Adipose tissue (tissue), 3 donors: Measurements from ENCODE around the gene LGALS12. TPM values are rescaled to one million over a fixed set of nuclear protein-coding genes. Genes with fewer than 3 reads are reported as not detected.

ENCODE experiments used
- H3K27ac ChIP-seq: one replicate; pipeline ENCODE4 v1.5.1; 2013; ENCODE audit warnings: low read depth, low read length
- WGBS, 3 donors: extraction: QIAGEN DNeasy Blood & Tissue Kit; methylation state at CpG; one replicate each; pipeline ENCODE4 v1.1.7; 2013; 5-methylcytosine and 5-hydroxymethylcytosine counted together
- polyA plus RNA-seq, 3 donors: library from polyadenylated mRNA; stranded (reverse); fragments of 200-250 nt; gene quantifications; one replicate each; pipeline ENCODE4 v1.2.3, GENCODE V29; 2013
- donor health status: healthy with polysubstance abuse.
- donor health status: Bipolar disorder and iron deficiency.
- donor health status: healthy.

The LGALS12 gene, protein sequence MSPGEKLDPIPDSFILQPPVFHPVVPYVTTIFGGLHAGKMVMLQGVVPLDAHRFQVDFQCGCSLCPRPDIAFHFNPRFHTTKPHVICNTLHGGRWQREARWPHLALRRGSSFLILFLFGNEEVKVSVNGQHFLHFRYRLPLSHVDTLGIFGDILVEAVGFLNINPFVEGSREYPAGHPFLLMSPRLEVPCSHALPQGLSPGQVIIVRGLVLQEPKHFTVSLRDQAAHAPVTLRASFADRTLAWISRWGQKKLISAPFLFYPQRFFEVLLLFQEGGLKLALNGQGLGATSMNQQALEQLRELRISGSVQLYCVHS
- polyA plus RNA-seq, result 100 to 1,000 TPM in 1 of 3 donors, 10 to 100 TPM in 2; 24.6 to 205 (median 72.4) TPM

DNA sequence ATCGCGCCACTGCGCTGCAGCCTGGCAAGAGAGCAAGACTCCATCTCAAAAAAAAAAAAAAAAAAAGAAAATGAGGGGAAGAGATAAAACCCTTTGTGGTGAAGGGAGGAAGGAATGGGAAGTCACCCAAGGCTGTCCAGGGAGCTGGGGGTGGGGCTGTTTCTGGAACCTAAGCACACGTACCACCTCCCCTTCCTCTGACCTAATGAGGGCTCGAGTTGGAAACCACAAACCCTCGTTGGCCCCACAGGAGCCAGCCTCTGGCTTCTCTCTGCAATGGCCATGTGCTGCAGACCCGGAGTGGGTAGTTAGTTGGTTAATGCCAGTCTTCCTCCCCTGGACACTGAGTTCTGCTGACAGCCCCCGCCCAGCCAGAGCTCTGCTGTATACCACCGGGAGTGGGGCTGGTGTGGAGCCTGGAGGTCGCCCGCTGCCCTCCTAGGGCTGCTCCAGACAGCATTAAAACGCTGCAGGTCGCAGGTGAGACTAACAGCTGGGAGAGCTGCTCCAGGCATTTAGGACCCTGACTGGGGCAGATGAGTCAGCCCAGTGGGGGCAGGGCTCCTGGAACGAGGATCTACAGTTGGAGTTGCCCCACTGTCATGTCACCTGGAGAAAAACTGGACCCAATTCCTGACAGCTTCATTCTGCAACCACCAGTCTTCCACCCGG lies at the start of gene LGALS12:
TSS of gene LGALS12 (plus strand) at position 228 of the 672 bp plus-strand sequence. CDS start at position 603, 375 bp downstream.
- no peak within 1 kb of the TSS for H3K27ac ChIP-seq
- WGBS, 3 donors, result 25 to 70% (median 39%) methylated on average over 15 of the region's 15 CpGs

DNA sequence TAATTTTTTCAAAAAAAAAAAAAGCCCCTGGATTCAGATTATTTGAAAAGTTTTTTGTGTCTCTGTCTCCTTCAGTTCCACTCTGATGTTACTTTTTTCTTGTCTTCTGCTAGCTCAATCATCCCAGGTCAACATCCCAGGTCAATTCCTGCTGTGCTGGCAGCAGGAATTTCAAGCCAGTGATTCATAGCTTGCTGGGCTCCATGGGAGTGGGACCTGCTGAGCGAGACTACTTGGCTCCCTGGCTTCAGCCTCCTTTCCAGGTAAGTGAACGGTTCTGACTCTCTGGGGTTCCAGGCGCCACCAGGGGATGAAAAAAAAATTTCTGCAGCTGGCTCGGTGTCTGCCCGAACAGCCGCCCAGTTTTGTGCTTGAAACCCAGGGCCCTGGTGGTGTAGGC lies 46.3 kb upstream of the LGALS12 start:
- WGBS, 3 donors, result 53 to 73% (median 69%) methylated on average over 6 of the region's 6 CpGs
- H3K27ac ChIP-seq, result no peak overlapping the region

DNA sequence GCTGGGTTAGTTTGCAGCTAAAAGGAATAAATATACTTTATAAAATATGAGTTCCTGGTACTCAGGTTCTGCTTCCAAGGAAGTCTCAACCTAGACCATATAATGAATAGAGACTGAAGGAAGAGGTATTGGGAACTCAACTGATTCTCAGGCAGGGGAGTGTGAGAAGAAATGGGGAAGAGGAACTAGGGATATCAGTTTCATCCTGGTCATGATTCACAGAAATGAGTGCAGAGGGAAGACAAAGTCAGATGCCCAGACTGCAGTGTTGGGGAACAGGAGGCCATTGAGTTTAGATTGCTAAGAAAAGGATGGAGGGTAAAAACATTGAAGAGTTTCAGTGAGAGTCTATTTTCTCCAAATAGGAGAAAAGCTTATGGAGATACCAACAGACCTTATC lies 43.7 kb upstream of the LGALS12 start:
- no peak overlapping the region for H3K27ac ChIP-seq

DNA sequence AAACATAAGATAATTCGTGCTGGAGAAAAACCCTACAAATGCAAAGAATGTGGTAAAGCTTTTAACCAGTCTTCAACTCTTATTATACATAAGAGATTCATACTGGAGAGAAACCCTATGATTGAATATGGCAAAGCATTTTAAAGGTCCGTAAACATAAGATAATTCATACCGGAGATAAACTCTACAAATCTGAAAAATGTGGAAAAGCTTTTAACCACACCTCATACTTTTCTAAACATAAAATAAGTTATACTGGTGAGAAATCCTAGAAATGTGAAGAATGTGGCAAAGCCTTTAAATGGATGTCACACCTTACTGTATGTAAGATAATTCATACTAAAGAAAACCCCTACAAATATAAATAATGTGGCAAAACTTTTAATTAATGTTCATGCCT lies 35.6 kb upstream of the LGALS12 start:
- no peak overlapping the region for H3K27ac ChIP-seq
- 62 to 69% (median 64%) methylated on average over 3 of the region's 3 CpGs for WGBS, 3 donors

DNA sequence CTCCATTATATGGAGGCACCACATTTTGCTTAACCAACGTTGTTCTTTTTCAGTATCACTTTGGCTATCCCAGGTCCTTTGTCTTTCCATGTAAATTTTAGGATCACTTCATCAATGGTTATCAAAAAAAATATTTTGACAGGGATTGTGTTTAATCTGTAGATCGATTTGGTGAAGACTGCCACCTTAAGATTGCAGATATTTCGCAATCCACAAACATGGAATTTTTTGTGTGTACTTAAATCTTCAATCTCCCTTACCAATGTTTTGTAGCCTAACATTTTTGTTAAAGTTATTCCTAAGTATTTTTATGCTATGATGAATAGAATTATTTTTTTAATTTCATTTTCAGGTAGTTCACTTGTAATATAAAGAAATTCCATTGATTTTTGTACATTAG lies 33.5 kb upstream of the LGALS12 start:
- whole genome bisulfite sequencing, 3 donors, result 66 to 86% (median 83%) methylated on average over 3 of the region's 3 CpGs
- H3K27ac ChIP-seq, result no peak overlapping the region

DNA sequence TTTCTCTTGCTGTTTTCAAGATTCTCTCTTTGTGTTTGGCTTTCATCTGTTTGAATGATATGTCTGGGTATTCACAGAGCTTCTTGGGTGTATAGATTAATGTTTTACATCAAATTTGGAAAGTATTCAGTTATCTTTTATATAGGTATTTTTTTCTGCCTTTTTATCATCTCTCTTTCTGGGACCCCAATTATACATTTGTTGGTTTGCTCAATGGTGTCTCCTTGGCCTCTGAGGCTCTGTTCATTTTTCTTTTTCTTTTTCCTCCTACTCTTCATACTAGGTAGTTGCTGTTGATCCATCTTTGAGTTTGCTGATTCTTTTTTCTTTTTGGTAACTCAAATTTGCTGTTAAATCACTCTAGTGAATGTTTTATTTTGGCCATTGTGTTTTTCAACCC lies 29.3 kb upstream of the LGALS12 start:
- no peak overlapping the region for H3K27ac ChIP-seq

DNA sequence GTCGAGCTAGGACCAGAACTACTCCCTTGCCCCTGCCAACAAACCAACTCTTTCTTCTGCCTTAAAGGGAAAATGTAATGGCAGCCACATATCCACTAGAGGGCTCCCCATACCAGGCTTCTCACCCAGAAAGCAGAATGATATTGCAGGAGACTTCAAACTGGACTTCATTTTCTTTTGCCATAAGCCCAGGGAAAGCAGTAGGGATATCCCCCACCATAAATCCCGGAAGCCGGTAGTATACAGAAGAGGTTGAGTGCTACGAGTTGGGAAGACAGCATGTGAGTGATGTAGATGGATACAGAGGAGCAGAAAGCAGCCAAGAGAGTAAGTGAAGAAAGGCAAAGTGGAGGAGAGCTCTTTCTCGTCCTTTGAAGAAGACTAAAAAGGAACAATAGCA lies 27.0 kb upstream of the LGALS12 start:
- no peak overlapping the region for H3K27ac ChIP-seq
- WGBS, 3 donors, result 13 to 16% (median 13%) methylated on average over 5 of the region's 5 CpGs

DNA sequence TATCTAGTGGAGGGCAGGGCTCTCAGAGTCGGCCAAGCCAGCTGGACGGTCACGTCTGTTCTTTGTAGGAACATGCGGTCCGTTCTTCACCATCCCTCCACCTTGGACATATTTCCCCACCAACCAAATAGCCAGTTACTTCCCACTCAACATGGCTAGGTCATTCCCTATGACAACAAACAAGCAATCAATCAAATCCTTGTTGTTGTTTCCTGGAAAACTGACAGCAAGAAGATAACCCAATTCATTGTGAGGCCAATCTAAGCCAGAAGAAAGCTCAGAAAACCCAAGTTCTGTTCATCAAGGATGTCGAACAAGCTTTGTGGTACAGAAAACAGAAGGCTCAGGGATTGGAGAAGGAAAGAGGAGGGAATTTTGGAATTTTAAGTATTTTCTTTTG lies 25.8 kb upstream of the LGALS12 start:
- WGBS, 3 donors, result 67 to 90% (median 89%) methylated on average over 6 of the region's 6 CpGs

DNA sequence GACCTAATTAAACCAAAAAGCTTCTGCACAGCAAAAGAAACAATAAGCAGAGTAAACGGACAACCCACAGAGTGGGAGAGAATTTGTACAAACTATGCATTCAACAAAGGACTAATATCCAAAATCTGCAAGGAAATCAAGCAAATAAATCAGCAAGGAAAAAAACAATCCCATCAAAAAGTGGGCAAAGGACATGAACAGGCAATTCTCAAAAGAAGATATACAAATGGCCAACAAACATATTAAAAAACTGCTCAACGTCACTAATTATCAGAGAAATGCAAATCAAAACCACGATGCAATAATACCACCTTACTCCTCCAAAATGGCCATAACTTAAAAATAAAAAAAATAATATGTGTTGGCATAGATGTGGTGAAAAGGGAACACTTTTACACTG lies 20.1 kb upstream of the LGALS12 start:
- no peak overlapping the region for H3K27ac ChIP-seq
- 90 to 96% (median 93%) methylated on average over 3 of the region's 3 CpGs for WGBS, 3 donors

More for the DNA sequence above, 25.8 kb upstream of the LGALS12 start:
- H3K27ac ChIP-seq, result no peak overlapping the region

DNA sequence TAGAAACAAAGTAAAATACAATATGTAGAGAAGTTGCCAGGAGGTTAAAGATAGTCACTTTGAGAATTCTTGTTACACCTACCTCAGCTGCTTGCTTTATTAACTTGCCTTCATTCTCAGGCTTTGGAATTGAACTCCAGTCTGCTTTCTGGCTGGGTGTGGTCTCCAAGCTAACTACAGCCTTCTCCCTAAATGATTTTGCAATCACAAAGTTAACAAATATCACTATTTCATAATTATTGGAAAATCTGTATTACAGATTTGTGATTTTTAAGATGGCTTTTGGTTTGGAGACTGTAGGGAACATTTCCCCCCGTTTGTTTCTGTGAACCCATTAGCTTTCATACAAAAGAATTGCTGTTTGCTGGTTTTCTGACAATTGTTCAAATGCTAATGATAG lies 17.1 kb upstream of the LGALS12 start:
- H3K27ac ChIP-seq, result no peak overlapping the region
- 47 to 76% (median 63%) methylated on average over 1 of the region's 1 CpG for WGBS, 3 donors

DNA sequence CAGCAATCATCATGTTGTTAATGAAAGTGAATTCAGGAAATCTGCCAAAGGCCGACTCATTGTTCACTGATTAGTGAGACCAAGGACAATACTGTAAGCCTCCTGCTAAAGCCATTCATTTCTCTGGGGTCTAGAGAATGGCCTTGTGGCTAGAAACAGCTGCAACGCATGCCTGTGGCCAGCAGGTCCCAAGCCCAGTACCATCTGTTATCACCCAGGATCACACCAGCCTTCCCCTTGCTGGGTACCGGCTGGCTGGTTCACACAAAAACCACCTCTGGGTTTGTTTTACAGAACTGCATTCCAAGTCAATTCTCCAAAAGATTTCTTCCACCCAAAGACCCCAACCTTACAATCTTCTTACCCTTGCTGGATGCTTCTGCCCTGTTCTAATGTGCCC lies 16.0 kb upstream of the LGALS12 start:
- H3K27ac ChIP-seq, result no peak overlapping the region
- WGBS, 3 donors, result 21 to 43% (median 39%) methylated on average over 3 of the region's 3 CpGs

DNA sequence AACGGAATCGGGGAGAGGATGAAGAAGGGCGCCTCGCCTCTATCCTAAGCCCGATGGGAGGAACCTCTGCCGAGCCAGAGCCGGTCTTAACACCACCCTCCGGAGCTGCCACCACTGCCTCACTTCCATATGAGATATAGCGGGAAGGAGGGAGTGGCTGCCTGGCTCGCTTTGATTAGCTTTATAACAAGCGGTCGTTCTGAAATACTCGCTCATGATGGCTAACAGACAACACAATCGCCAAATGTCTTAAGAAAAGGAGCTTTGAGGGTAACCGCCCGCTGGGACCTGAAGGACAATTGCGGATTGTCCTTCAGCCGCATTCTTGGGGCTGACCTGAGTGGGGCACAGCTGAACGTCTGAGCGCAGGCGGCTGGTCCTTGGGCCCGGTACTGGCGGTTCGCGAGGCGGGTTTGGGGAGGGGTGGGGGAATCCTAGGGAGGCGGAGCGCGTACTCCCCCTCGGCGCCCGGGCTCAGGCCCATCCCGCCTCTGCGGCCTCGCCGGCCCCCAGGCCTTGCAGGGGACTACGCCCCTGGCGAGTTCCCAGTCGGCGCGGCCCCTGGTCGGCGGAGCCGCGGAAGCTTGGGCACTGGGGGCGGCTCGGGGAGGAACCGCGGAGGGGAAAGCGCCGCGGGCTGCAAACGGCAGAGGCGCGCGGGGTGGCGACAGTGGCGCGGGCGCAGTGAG lies 15.2 kb upstream of the LGALS12 start, which contains the start of gene PLAAT5:
TSS of gene PLAAT5 (minus strand) at position 617 of the 689 bp plus-strand sequence. CDS start at position 484, 133 bp downstream.
- 6 to 13% (median 11%) methylated on average over 60 of the region's 60 CpGs for WGBS, 3 donors
- no peak within 1 kb of the TSS for H3K27ac ChIP-seq

DNA sequence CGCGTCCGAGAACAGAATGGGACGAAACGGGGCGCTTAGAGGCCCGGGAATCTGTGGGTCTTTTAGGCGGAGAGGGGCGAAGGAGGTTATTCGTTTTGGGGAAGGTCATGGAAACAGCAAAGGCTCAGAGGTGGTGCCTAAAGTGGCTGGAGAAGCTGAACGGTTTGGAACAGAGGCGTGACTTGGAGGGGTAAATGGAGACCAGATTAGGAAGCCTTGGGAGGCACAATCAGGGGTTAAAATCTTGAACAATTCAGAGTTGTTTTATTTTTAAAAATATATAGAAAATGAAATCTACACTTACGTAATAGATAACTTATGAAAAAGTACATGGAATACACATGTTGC lies 14.7 kb upstream of the LGALS12 start:
- no peak overlapping the region for H3K27ac ChIP-seq
- WGBS, 3 donors, result 0 to 2% (median 1%) methylated on average over 13 of the region's 13 CpGs

DNA sequence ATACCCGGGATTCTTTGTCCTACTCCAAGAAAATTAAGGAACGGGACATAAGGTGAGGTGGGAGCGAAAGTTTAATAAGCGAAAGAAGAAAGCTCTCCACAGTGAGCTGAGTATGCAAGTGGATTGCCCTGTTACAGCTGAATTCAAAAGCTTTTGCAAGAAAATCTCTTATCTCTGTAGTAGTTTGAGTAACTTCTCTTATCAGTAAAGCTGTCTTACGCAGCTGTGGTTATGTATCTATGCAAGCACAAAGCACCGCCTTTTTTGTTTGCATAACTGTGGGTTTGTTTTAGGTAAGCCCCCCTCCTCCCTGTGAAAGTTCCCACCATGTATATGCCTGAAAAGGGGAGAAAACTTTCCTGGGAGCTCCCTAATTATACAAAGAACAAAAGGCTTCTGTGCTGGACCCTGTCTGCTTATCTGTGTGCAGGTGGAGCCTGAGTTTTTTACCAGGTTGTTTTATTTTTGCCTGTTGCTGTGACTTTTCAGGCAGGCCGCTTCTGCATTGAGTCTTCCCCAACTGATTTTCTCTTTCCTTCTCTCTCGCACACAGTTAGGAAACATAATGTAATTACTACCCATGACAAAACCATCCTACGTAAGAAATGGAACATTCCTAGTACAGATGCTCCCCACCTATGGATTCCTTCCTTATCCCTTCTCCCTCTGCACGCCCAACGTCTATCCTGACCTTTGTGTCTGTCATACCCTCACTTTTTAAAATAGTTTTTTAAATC lies 14.1 kb upstream of the LGALS12 start:
- no peak overlapping the region for H3K27ac ChIP-seq
- WGBS, 3 donors, result 20 to 39% (median 37%) methylated on average over 11 of the region's 11 CpGs

DNA sequence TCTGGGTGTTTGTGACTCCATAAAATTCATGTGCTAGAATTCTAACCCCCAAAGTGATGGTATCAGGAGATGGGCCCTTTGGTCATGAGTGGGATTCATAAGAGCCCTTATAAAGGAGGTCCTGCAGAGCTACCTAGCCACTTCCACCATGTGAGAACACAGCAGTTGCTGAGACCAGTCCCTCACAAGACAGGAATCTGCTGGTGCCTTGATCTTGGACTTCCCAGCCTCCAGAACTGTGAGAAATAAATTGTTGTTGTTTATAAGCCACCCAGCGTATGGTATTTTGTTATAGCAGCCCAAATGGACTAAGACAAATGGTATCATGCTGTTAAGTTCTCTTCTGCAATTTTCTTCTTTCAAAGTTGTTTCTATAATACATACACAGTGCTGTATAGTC lies 13.4 kb upstream of the LGALS12 start:
- H3K27ac ChIP-seq, result no peak overlapping the region
- 95 to 100% (median 97%) methylated on average over 1 of the region's 1 CpG for WGBS, 3 donors

DNA sequence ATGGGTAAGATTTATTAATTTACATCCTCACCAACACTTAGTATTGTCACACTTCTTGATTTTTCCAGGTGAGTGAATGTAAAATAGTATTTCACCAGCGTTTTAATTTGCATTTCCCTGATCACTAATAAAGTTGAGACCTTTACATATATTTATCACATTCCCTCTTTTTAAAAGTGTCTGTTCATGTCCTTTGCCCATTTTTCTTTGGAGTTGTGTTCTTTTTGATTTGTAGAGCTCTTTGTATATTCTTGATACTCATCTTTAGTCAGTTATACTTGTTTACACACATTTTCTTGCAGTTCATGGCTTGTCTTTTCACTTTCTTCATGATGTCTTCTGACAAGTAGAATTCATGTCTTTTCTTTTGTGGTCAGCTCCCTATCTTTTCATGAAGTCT lies 12.8 kb upstream of the LGALS12 start:
- H3K27ac ChIP-seq, result no peak overlapping the region
- 92 to 100% (median 100%) methylated on average over 1 of the region's 1 CpG for WGBS, 3 donors

DNA sequence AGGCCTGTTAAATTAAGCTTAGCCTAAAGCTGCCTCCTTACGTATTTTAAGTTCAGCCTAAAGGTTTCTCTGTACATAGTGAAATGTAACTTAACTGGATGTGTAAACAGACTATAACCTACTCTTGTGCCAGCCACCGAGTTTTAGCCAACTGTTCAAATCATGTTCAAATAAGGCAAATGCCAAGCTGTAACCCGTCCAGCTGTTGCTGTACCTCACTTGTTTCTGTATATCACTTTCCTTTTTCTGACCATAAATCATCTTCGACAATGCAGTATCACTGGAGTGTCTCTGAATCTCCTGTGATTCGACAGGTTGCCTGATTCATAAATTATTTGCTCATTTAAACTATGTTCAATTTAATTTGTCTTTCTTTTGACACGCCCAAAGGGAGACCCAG lies 10.9 kb upstream of the LGALS12 start:
- no peak overlapping the region for H3K27ac ChIP-seq

DNA sequence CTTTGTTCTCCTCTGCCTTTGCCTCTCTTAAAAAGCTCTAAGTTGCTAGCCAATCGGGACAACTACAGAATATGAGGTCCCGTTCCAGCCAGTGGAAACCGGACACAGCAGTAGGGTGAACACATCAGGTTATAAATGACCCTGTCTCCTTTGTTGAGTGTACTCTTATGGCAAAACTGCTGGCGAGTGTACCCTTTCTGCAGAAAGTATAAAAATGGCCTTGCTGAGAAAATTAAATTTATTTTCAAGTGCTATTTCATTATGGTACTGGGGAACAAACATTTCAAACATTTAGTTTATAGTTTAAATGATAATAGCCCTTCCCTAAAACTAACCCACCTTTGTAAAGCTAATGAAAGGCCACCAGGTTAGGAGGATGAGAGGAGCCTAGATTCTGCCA lies 6.0 kb upstream of the LGALS12 start:
- 83 to 97% (median 91%) methylated on average over 4 of the region's 4 CpGs for WGBS, 3 donors
- no peak overlapping the region for H3K27ac ChIP-seq

More for the DNA sequence above, 10.9 kb upstream of the LGALS12 start:
- 30 to 90% (median 81%) methylated on average over 6 of the region's 6 CpGs for WGBS, 3 donors

DNA sequence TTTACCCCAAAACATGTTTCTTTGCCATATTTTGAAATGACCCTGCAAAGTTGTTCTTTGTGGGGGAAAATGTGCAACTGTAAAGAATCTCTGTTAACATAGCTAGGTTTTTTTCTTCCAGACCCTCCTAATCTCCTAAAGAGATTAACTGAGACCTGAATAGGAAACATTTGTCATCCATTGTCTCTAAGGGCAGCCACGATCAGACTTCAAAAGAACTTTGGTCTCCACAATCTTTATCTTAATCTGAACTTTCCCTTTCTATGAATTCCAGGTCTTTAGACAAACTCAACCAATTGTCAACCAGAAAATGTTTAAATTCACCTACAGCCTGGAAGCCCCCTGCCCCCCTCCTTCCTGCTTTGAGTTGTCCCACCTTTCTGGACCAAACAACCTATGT lies 4.6 kb upstream of the LGALS12 start:
- no peak overlapping the region for H3K27ac ChIP-seq
- WGBS, 3 donors, result 35 to 70% (median 63%) methylated on average over 1 of the region's 1 CpG
